GM18526 (cell line): Measurements from ENCODE around the gene SNX20.

Source experiments
- POLR2A ChIP-seq: IDR thresholded peaks from 3 replicates; pipeline ENCODE4 v1.6.1; 2011; ENCODE audit not compliant: insufficient read length; ENCODE audit errors: extremely low read depth

The SNX20 gene

GRCh38 chr16:50637716-50638602 lies 43.2 kb downstream of the SNX20 start:
- no peak for TF ChIP-seq POLR2A

GRCh38 chr16:50636753-50637374 lies 44.2 kb downstream of the SNX20 start:
- no peak for TF ChIP-seq POLR2A

GRCh38 chr16:50635505-50636392 lies 45.4 kb downstream of the SNX20 start:
- no peak for TF ChIP-seq POLR2A

- no peak for TF ChIP-seq POLR2A
Measured at GRCh38 chr16:50634947-50635346, 46.2 kb downstream of the SNX20 start.

GRCh38 chr16:50634090-50634489 lies 47.0 kb downstream of the SNX20 start:
- no peak for TF ChIP-seq POLR2A

- no peak for TF ChIP-seq POLR2A
Measured at GRCh38 chr16:50632927-50633800, 47.9 kb downstream of the SNX20 start.

- TF ChIP-seq POLR2A = no peak
Measured at GRCh38 chr16:50631985-50632576, 49.0 kb downstream of the SNX20 start.

- no peak for TF ChIP-seq POLR2A
Measured at GRCh38 chr16:50631249-50631984, 49.7 kb downstream of the SNX20 start.

GRCh38 chr16:50630394-50631020 lies 50.6 kb downstream of the SNX20 start:
- TF ChIP-seq POLR2A = no peak

GRCh38 chr16:50629334-50629733 lies 51.8 kb downstream of the SNX20 start:
- no peak for TF ChIP-seq POLR2A

GRCh38 chr16:50628156-50628802 lies 52.8 kb downstream of the SNX20 start:
- TF ChIP-seq POLR2A = no peak

- TF ChIP-seq POLR2A = no peak
Measured at GRCh38 chr16:50627419-50627818, 53.7 kb downstream of the SNX20 start.

GRCh38 chr16:50626868-50627267 lies 54.2 kb downstream of the SNX20 start:
- TF ChIP-seq POLR2A = no peak

- no peak for TF ChIP-seq POLR2A
Measured at GRCh38 chr16:50625374-50625773, 55.7 kb downstream of the SNX20 start.
